Endothelial cell (in vitro differentiated cells): ENCODE data around the gene GALNT3. TPM values are rescaled to one million over a fixed set of nuclear protein-coding genes. Genes with fewer than 3 reads are reported as not detected.

Experiments
- DNase-seq: peaks from one replicate; pipeline ENCODE4 v3.0.0; 2021; ENCODE audit warnings: low spot score
- H3K27ac Mint-ChIP-seq: one replicate; pipeline ENCODE4 v1.8.0; 2021; ENCODE audit warnings: mixed read lengths, inconsistent platforms; ENCODE audit not compliant: unreplicated experiment
- H3K27me3 Mint-ChIP-seq: one replicate; pipeline ENCODE4 v1.8.0; 2021; ENCODE audit warnings: mild to moderate bottlenecking, moderate library complexity, mixed read lengths, inconsistent platforms; ENCODE audit not compliant: unreplicated experiment
- H3K36me3 Mint-ChIP-seq: one replicate; pipeline ENCODE4 v1.8.0; 2021; ENCODE audit warnings: mild to moderate bottlenecking, low read depth, mixed read lengths, inconsistent platforms; ENCODE audit not compliant: unreplicated experiment
- H3K4me1 Mint-ChIP-seq: one replicate; pipeline ENCODE4 v1.8.0; 2021; ENCODE audit warnings: mild to moderate bottlenecking, mixed read lengths, inconsistent platforms; ENCODE audit not compliant: unreplicated experiment
- H3K4me3 Mint-ChIP-seq: one replicate; pipeline ENCODE4 v1.8.0; 2021; ENCODE audit warnings: mild to moderate bottlenecking, mixed read lengths, inconsistent platforms; ENCODE audit not compliant: unreplicated experiment
- H3K9me3 Mint-ChIP-seq: one replicate; pipeline ENCODE4 v1.8.0; 2021; ENCODE audit warnings: mixed read lengths, inconsistent platforms; ENCODE audit not compliant: unreplicated experiment
- total RNA-seq: library from RNA; stranded (reverse); fragmentation: NEBNext Ultra II Directional; extraction: Animal tissue kit (Norgen Biotek cat#: 25700); gene quantifications from one replicate; pipeline ENCODE4 v1.2.1, GENCODE V29; 2021; ENCODE audit not compliant: unreplicated experiment
- TF ChIP-seq, protein P1 (sequence below): fragments of 200-600 bp; sonication (generic); IDR thresholded peaks from one replicate; pipeline ENCODE4 v1.5.0; 2021; ENCODE audit warnings: antibody characterized with exemption; ENCODE audit not compliant: unreplicated experiment

Gene GALNT3
- total RNA-seq, 1 donor from 2014 or later = 3.6 TPM

DNA sequence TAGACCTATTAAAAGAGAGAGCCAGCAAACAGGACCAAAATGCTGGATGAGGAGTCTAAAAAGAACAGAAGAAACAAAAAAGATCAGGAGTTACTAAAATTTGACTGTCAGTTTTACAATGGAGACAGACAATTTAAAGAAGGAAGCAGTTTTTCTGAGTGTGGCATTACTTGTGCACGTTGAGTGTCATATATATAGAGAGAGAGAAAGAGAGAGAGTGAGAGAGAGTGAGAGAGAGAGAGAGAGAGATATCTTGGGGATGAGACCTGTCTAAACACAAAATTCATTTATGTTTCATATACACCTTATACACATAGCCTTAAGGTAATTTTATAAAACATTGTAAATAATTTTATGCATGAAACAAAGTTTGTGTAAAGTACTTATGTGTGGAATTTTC lies 2.1 kb upstream of the GALNT3 start:
- TF ChIP-seq, protein P1, sequence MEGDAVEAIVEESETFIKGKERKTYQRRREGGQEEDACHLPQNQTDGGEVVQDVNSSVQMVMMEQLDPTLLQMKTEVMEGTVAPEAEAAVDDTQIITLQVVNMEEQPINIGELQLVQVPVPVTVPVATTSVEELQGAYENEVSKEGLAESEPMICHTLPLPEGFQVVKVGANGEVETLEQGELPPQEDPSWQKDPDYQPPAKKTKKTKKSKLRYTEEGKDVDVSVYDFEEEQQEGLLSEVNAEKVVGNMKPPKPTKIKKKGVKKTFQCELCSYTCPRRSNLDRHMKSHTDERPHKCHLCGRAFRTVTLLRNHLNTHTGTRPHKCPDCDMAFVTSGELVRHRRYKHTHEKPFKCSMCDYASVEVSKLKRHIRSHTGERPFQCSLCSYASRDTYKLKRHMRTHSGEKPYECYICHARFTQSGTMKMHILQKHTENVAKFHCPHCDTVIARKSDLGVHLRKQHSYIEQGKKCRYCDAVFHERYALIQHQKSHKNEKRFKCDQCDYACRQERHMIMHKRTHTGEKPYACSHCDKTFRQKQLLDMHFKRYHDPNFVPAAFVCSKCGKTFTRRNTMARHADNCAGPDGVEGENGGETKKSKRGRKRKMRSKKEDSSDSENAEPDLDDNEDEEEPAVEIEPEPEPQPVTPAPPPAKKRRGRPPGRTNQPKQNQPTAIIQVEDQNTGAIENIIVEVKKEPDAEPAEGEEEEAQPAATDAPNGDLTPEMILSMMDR = no peak
- Mint-ChIP-seq H3K27ac (no peak overlapping the region), H3K9me3 (no peaks in the 10 kb centered on the region), H3K36me3 (no peaks in the 10 kb centered on the region), H3K4me3 (no peak overlapping the region), H3K27me3 (peaks cover 3% of the 10 kb centered on the region), H3K4me1 (peaks cover 5% of the 10 kb centered on the region)
- no peak for DNase-seq

DNA sequence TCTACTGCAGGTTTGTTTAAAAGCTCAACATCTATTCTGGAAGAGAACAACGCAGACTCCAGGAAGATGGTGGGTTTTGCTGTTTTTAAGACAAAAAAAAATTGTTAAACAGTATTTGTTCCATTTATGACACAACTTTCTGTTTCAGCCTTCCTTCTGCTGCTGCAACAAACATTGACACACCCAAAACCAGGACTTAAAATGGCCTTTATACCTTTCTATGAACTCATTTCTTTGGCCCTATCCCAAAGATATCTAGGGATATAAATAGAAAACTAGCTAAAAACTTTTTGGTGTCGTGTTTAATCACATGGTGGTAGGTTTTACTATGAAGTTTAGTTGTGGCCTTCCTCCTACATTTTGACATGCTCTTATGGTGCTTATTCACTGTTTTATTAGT lies 964 bp upstream of the GALNT3 start:
- peak overlapping the region; percentile 49 for H3K27ac Mint-ChIP-seq
- H3K9me3 Mint-ChIP-seq = no peaks in the 10 kb centered on the region
- H3K4me3 Mint-ChIP-seq = peak overlapping the region; percentile 77
- peaks cover 3% of the 10 kb centered on the region for H3K27me3 Mint-ChIP-seq
- TF ChIP-seq, protein P1 = no peak
- H3K36me3 Mint-ChIP-seq = no peaks in the 10 kb centered on the region
- H3K4me1 Mint-ChIP-seq = peaks cover 5% of the 10 kb centered on the region
- no peak for DNase-seq

DNA sequence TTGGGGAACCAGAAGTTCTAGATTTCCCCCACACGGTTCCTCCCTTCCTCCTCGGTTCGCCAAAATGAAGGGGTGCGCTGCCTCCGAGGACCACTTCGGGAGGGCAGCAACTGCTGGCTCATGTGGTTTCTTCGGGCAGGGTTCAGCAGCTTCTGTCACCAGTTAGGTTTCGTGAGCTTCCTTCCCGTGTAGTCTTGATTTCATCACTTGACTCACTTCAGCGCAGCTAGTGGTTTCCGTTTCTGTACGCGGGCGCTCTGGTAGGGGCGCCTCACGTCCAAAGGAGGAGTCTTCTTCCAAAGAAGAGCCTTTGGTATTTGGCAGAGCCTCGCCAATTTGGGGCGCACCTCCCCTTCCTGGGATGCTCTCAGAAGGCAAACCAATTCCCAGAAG lies 485 bp upstream of the GALNT3 start:
- peak; percentile 21 for DNase-seq
- H3K27ac Mint-ChIP-seq = no peak overlapping the region
- TF ChIP-seq, protein P1 = no peak
- H3K4me3 Mint-ChIP-seq = peak overlapping the region; percentile 81
- no peaks in the 10 kb centered on the region for H3K9me3 Mint-ChIP-seq
- peaks cover 5% of the 10 kb centered on the region for H3K4me1 Mint-ChIP-seq
- peaks cover 3% of the 10 kb centered on the region for H3K27me3 Mint-ChIP-seq
- H3K36me3 Mint-ChIP-seq = no peaks in the 10 kb centered on the region

DNA sequence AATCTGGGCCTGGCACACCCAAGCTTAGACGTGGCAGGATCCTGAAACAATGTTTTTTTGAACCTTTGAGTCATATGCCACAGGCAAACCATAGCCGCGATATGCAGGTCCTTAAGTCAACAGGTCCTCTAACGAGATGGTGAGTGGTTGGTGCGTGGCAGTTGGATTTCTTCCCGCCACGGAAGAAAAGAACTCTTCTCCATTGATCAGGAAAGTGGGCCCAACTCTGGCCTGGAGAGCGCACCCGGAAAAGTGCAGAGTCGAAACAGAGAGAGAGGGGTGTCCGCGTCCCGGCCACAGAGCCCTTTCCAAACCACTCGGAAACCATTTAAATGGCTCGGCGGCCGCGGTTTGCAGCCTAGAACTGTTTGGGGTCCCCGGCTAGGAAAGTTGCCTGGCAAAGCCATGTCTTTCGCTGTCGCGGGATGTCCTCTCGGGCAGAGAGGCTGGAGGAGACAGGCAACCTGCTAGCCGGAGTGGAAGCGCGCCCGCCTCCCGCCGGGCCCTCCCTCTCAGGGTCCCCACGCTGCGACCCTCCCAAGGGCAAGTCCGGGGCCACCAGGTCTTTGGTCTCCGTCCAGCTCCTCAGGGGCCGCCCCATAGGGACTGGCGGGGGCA lies 777 bp downstream of the GALNT3 start:
- DNase-seq = peak; percentile 14

DNA sequence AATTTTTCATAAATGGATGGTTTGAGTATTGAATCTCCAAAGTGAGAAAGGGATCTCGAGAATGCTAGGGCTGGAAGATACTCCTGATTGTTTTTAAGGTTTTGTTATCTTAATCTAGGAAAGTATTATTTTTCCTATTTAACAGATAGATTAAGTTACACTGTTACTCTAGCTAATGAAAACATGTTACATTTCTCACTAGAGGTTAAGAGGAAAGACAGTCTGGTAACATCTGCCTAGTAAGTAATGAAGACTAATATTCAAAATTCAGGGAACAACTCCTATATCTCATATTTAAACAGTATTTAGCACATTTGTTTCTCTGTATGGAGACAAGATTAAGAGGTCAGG lies 2.0 kb downstream of the GALNT3 start:
- H3K27ac Mint-ChIP-seq = no peak overlapping the region
- H3K27me3 Mint-ChIP-seq = peaks cover 3% of the 10 kb centered on the region
- H3K4me1 Mint-ChIP-seq = peaks cover 5% of the 10 kb centered on the region
- H3K9me3 Mint-ChIP-seq = no peaks in the 10 kb centered on the region
- no peak for DNase-seq
- H3K36me3 Mint-ChIP-seq = no peaks in the 10 kb centered on the region
- TF ChIP-seq, protein P1 = no peak
- no peak overlapping the region for H3K4me3 Mint-ChIP-seq

More for the DNA sequence above, 777 bp downstream of the GALNT3 start:
- H3K27me3 Mint-ChIP-seq = peaks cover 3% of the 10 kb centered on the region
- H3K4me3 Mint-ChIP-seq = peak overlapping the region; percentile 89
- H3K9me3 Mint-ChIP-seq = no peaks in the 10 kb centered on the region
- H3K27ac Mint-ChIP-seq = no peak overlapping the region
- peaks cover 5% of the 10 kb centered on the region for H3K4me1 Mint-ChIP-seq
- no peaks in the 10 kb centered on the region for H3K36me3 Mint-ChIP-seq
- TF ChIP-seq, protein P1 = no peak
